ENCODE measurements around the gene CHAF1A. TPM values are rescaled to one million over a fixed set of nuclear protein-coding genes. Genes with fewer than 3 reads are reported as not detected.

The CHAF1A gene
- total and polyA plus RNA-seq, 2 of the 8 experiments (the other 6 are each of a cell fraction or from before 2014, with no cell fraction given): 122 to 147 TPM

GRCh38 chr19:4431296-4431695, 28.9 kb downstream of the CHAF1A start:
- Histone ChIP-seq H3K36me3 (ENCODE audit: control insufficient read depth in 2 of 4, insufficient read depth in 4 of 4, low read length in 3 of 4) (peaks cover 57 to 82% (median 75%) of the 10 kb centered on the region in 4 experiments), H4K91ac (replicated peaks; ENCODE audit: insufficient read length, low read length) (no peak overlapping the region), H2BK12ac (ENCODE audit: low read depth, low read length) (no peak overlapping the region), H3K27me3 (replicated peaks in 1 of 4; ENCODE audit: control insufficient read depth in 3 of 4, extremely low read depth in 1 of 4, insufficient read depth in 3 of 4, low read length in 3 of 4) (no peaks in the 10 kb centered on the region), H4K8ac (ENCODE audit: extremely low read depth, insufficient read depth, low read length) (no peak overlapping the region), H3K4me2 (ENCODE audit: insufficient read depth in 1 of 2, low read depth in 2 of 2, low read length in 2 of 2) (no peak overlapping the region), H3K4me3 (ENCODE audit: extremely low read depth in 1 of 4, insufficient read depth in 2 of 4, low read depth in 3 of 4, low read length in 4 of 4) (no peak overlapping the region), H3K23me2 (ENCODE audit: low read depth, low read length) (no peaks in the 10 kb centered on the region), H2BK20ac (ENCODE audit: low read length) (no peak overlapping the region), H3K4me1 (replicated peaks in 1 of 4; ENCODE audit: control insufficient read depth in 3 of 4, insufficient read depth in 4 of 4, low read length in 3 of 4) (no peaks in the 10 kb centered on the region), H4K5ac (ENCODE audit: insufficient read length, low read depth, low read length) (no peak overlapping the region), H3K79me1 (ENCODE audit: low read depth, low read length) (peaks cover 3% of the 10 kb centered on the region), H3K9me3 (ENCODE audit: insufficient read depth in 2 of 2, low read depth in 1 of 2, low read length in 1 of 2) (no peaks in the 10 kb centered on the region), H2BK120ac (replicated peaks; ENCODE audit: low read depth, low read length) (no peak overlapping the region), H3K14ac (ENCODE audit: insufficient read length) (no peak overlapping the region), H2AK5ac (ENCODE audit: low read depth, low read length) (no peak overlapping the region), H3K27ac (ENCODE audit: low read depth, low read length) (no peak overlapping the region), H3K79me2 (ENCODE audit: control insufficient read depth in 1 of 2, insufficient read depth in 2 of 2, low read length in 2 of 2) (peaks cover 0 to 5% of the 10 kb centered on the region in 2 experiments; a peak in 1 of 4 replicates), H2BK5ac (ENCODE audit: low read depth, low read length) (no peak overlapping the region), H3K9ac (replicated peaks in 1 of 4; ENCODE audit: extremely low read depth in 1 of 4, low read depth in 3 of 4, low read length in 3 of 4) (no peak overlapping the region), H4K20me1 (replicated peaks in 1 of 2; ENCODE audit: control insufficient read depth in 1 of 2, insufficient read depth in 2 of 2, low read length in 2 of 2) (peaks cover 6 to 26% of the 10 kb centered on the region in 2 experiments), H3K56ac (replicated peaks; ENCODE audit: insufficient read length, low read depth, low read length) (no peak overlapping the region), H2BK15ac (ENCODE audit: low read length) (no peak overlapping the region), H3K4ac (replicated peaks; ENCODE audit: insufficient read length, low read depth, low read length) (no peak overlapping the region), H3K18ac (ENCODE audit: extremely low read depth, low read length) (no peak overlapping the region), H3K23ac (ENCODE audit: insufficient read length) (no peak overlapping the region), H2AFZ (ENCODE audit: low read length) (no peak overlapping the region)
- CTCF ChIA-PET (ENCODE audit: partially characterized antibody): no interaction called here
- WGBS, 2 experiments (ENCODE audit: extremely low coverage in 1 of 2, insufficient coverage in 1 of 2, insufficient read length in 1 of 2, insufficient replicate concordance in 2 of 2, low coverage in 1 of 2, low lambda C conversion rate in 2 of 2, missing lambda C conversion rate in 1 of 2): 93% methylated on average over 9 of the region's 9 CpGs; no CpG with 5 or more reads in 1 of the 2 experiments
- no peak for FAIRE-seq
- POLR2A ChIA-PET (ENCODE audit: partially characterized antibody): interaction anchor here (49.6 to 58.1 kb wide), 2 partner anchors 7 kb away, joined by 1590 read pairs; partner anchors contain the start of genes CHAF1A, SH3GL1 and UBXN6
- DNase-seq (ENCODE audit: low read depth in 1 of 2, low spot score in 2 of 2): no peak
